OCI-LY1 (cell line): ENCODE measurements around the gene COL20A1.

ENCODE experiments used
- H2AFZ ChIP-seq: fragments of 200-600 bp; sonication (generic), shearing (Covaris generic); 2 replicates; pipeline ENCODE4 v1.6.0; 2014; ENCODE audit warnings: antibody characterized with exemption, mild to moderate bottlenecking, low read length
- H3F3A ChIP-seq: fragments of 200-600 bp; sonication (generic), shearing (Covaris generic); 2 replicates; pipeline ENCODE4 v1.6.0; 2014; ENCODE audit warnings: mild to moderate bottlenecking, antibody characterized with exemption, low read length, moderate library complexity; ENCODE audit not compliant: insufficient read depth
- H3K27ac ChIP-seq: fragments of 200-600 bp; sonication (generic); 2 replicates; pipeline ENCODE4 v1.5.1; 2014; ENCODE audit warnings: low read length, mixed run types, mild to moderate bottlenecking, low read depth; ENCODE audit not compliant: poor library complexity, severe bottlenecking
- H3K27me3 ChIP-seq: fragments of 200-600 bp; sonication (generic); 2 replicates; pipeline ENCODE4 v1.6.0; 2014; ENCODE audit warnings: antibody characterized with exemption, mild to moderate bottlenecking, low read length, moderate library complexity; ENCODE audit not compliant: insufficient read depth
- H3K36me3 ChIP-seq: fragments of 200-600 bp; sonication (generic); 2 replicates; pipeline ENCODE4 v1.6.1; 2014; ENCODE audit warnings: mild to moderate bottlenecking, antibody characterized with exemption, low read length, moderate library complexity, mixed read lengths; ENCODE audit not compliant: insufficient read depth
- H3K4me1 ChIP-seq: fragments of 200-600 bp; sonication (generic); 2 replicates; pipeline ENCODE4 v1.5.1; 2014; ENCODE audit warnings: mild to moderate bottlenecking, low read length, moderate library complexity; ENCODE audit not compliant: insufficient read depth, severe bottlenecking
- H3K4me2 ChIP-seq: fragments of 200-600 bp; sonication (generic), shearing (Covaris generic); 2 replicates; pipeline ENCODE4 v1.6.1; 2014; ENCODE audit warnings: low read length
- H3K4me3 ChIP-seq: fragments of 200-600 bp; sonication (generic); 2 replicates; pipeline ENCODE4 v1.5.1; 2014; ENCODE audit warnings: low read length, low read depth, mild to moderate bottlenecking, mixed read lengths; ENCODE audit not compliant: poor library complexity, severe bottlenecking
- H3K79me2 ChIP-seq: fragments of 200-600 bp; shearing (Covaris generic); 2 replicates; pipeline ENCODE4 v1.6.1; 2016; ENCODE audit warnings: mixed run types, low read length, mixed read lengths; ENCODE audit not compliant: insufficient read depth
- H3K9ac ChIP-seq: fragments of 200-600 bp; sonication (generic), shearing (Covaris generic); 2 replicates; pipeline ENCODE4 v1.6.1; 2014; ENCODE audit warnings: mild to moderate bottlenecking, low read length, mixed read lengths
- H3K9me2 ChIP-seq: fragments of 200-600 bp; sonication (generic), shearing (Covaris generic); 2 replicates; pipeline ENCODE4 v1.6.1; 2014; ENCODE audit warnings: low read depth, mild to moderate bottlenecking, low read length, mixed read lengths
- H3K9me3 ChIP-seq: fragments of 200-600 bp; shearing (Covaris generic); 2 replicates; pipeline ENCODE4 v1.6.1; 2014; ENCODE audit warnings: low read length, mixed read lengths
- H4K20me1 ChIP-seq: fragments of 200-600 bp; sonication (generic), shearing (Covaris generic); 2 replicates; pipeline ENCODE4 v1.6.0; 2016; ENCODE audit warnings: mild to moderate bottlenecking, low read length; ENCODE audit not compliant: insufficient read depth
- CTCF ChIP-seq: fragments of 200-600 bp; sonication (generic), shearing (Covaris generic); IDR thresholded peaks from 2 replicates; pipeline ENCODE4 v1.5.1; 2017; ENCODE audit warnings: mild to moderate bottlenecking, antibody characterized with exemption, low read length, moderate library complexity, mixed read lengths
- EZH2 ChIP-seq: fragments of 200-600 bp; sonication (generic), shearing (Covaris generic); IDR thresholded peaks from 2 replicates; pipeline ENCODE4 v1.8.0; 2017; ENCODE audit warnings: borderline replicate concordance, mixed run types, mild to moderate bottlenecking, antibody characterized with exemption, low read length, moderate library complexity, mixed read lengths

COL20A1 gene

GRCh38 chr20:63295422-63295821 is 2.4 kb downstream of the COL20A1 start:
- no peak overlapping the region for H3K27ac ChIP-seq
- no peaks in the 10 kb centered on the region; the same call in 1 of the 2 replicates for H3K27me3 ChIP-seq
- H3K36me3 ChIP-seq, result no peaks in the 10 kb centered on the region
- no peaks in the 10 kb centered on the region for H3K9me2 ChIP-seq
- no peaks in the 10 kb centered on the region for H3K9me3 ChIP-seq
- no peaks in the 10 kb centered on the region for H3K4me1 ChIP-seq
- H4K20me1 ChIP-seq, result no peaks in the 10 kb centered on the region
- no peak overlapping the region for H3K9ac ChIP-seq
- H3K4me2 ChIP-seq, result no peak overlapping the region
- no peak overlapping the region for H2AFZ ChIP-seq
- no peak overlapping the region for H3K4me3 ChIP-seq
- TF ChIP-seq EZH2 (no peak), CTCF (no peak)
- no peaks in the 10 kb centered on the region for H3K79me2 ChIP-seq
- no peaks in the 10 kb centered on the region for H3F3A ChIP-seq

- Histone ChIP-seq H3K27me3 (no peaks in the 10 kb centered on the region; the same call in 1 of the 2 replicates), H3F3A (no peaks in the 10 kb centered on the region), H3K9ac (no peak overlapping the region), H3K27ac (no peak overlapping the region), H4K20me1 (no peaks in the 10 kb centered on the region), H3K4me1 (no peaks in the 10 kb centered on the region), H3K4me3 (no peak overlapping the region), H2AFZ (no peak overlapping the region), H3K9me3 (no peaks in the 10 kb centered on the region), H3K36me3 (no peaks in the 10 kb centered on the region), H3K9me2 (no peaks in the 10 kb centered on the region), H3K79me2 (no peaks in the 10 kb centered on the region), H3K4me2 (no peak overlapping the region)
- TF ChIP-seq CTCF, result no peak
- no peak for TF ChIP-seq EZH2
Measured at GRCh38 chr20:63295846-63296245, 2.9 kb downstream of the COL20A1 start.

GRCh38 chr20:63296531-63297299 is 3.7 kb downstream of the COL20A1 start:
- Histone ChIP-seq H3K4me2 (no peak overlapping the region), H3F3A (no peaks in the 10 kb centered on the region), H3K27me3 (no peaks in the 10 kb centered on the region; the same call in 1 of the 2 replicates), H3K9ac (no peak overlapping the region), H2AFZ (no peak overlapping the region), H3K4me1 (no peaks in the 10 kb centered on the region), H3K36me3 (no peaks in the 10 kb centered on the region), H3K4me3 (no peak overlapping the region), H4K20me1 (no peaks in the 10 kb centered on the region), H3K79me2 (no peaks in the 10 kb centered on the region), H3K27ac (no peak overlapping the region), H3K9me3 (no peaks in the 10 kb centered on the region), H3K9me2 (no peaks in the 10 kb centered on the region)
- TF ChIP-seq EZH2 (no peak), CTCF (no peak)
